ENCODE data around the gene GBP7. TPM values are rescaled to one million over a fixed set of nuclear protein-coding genes. Genes with fewer than 3 reads are reported as not detected.

Gene GBP7
- total and polyA plus RNA-seq, 10 of the 15 experiments (the other 5 are each of a cell fraction or from before 2014, with no cell fraction given), result not detected

DNA sequence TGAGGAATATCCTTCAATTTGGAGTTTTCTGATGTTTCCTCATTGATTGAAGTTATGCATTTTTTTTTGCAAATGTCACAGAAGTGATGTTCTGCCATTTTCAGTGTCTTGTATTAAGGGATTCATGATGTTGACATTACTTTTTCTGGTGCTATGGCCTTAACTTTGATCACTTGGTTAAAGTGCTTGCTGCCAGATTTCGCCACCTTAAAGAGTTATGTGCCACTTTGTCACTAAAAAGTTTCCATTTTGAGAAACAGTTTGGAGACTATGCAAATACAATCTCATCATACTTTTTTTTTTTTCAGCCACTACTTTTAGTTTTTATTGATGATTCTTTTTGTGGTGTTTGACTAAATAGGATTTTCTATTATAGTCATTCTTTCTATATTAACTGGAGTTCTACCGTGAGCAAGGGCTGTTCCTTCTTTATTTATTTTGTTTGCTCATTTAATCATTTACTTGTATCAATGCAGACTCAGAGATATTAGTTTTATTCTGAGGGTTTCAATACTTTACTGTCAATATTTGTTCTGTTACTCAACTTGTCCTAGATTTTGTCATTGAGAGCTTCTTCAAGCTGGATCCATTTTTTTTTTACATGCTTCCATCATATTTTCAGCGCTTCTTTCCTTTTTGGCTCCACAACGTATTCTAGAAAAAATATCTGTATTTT is 3.2 kb downstream of the GBP7 start:
- TF ChIP-seq FOXK2 (IDR thresholded peaks at IDR 0.05) (no peak), FOS (IDR thresholded peaks at IDR 0.05; ENCODE audit: borderline replicate concordance, extremely low read depth, insufficient read length) (no peak)
- Histone ChIP-seq H3K79me2 (ENCODE audit: control insufficient read depth, insufficient read depth, low read length) (no peaks in the 10 kb centered on the region), H3K27me3 (replicated peaks in 1 of 2; ENCODE audit: control insufficient read depth in 2 of 2, insufficient read depth in 2 of 2, low read length in 1 of 2) (no peaks in the 10 kb centered on the region), H3K9ac (ENCODE audit: control insufficient read depth, insufficient read depth, low read length) (no peak overlapping the region), H2AFZ (ENCODE audit: control insufficient read depth, low read depth, low read length) (no peak overlapping the region), H3K9me3 (replicated peaks; ENCODE audit: control insufficient read depth, insufficient read depth, low read length) (no peaks in the 10 kb centered on the region), H3K4me2 (ENCODE audit: control insufficient read depth, insufficient read depth) (no peak overlapping the region), H3K36me3 (ENCODE audit: control insufficient read depth in 2 of 2, insufficient read depth in 2 of 2, low read length in 1 of 2) (no peaks in the 10 kb centered on the region), H3K4me1 (ENCODE audit: control insufficient read depth, insufficient read depth, low read length) (no peaks in the 10 kb centered on the region), H4K20me1 (ENCODE audit: control insufficient read depth, insufficient read depth) (no peaks in the 10 kb centered on the region), H3K4me3 (no peak overlapping the region), H3K27ac (ENCODE audit: control insufficient read depth, insufficient read depth) (no peak overlapping the region)
- in situ Hi-C loops (cut with MboI), result no loop called here
- ChIA-PET RAD21 (ENCODE audit: unreplicated experiment) (no interaction called here), SMC1A (ENCODE audit: uncharacterized antibody, unreplicated experiment) (interaction anchor here (0.8 to 1.6 kb wide), 4 partner anchors 9 to 151 kb away, joined by 3 to 5 read pairs (median 4); no protein-coding TSS in a partner anchor), POLR2A (no interaction called here), CTCF (no interaction called here)
- DNase-seq (ENCODE audit: low read depth, low spot score) (no peak), FAIRE-seq (no peak), ATAC-seq (no peak)
- WGBS (ENCODE audit: insufficient coverage, insufficient replicate concordance, low lambda C conversion rate, missing lambda C conversion rate), result 88% methylated on average over 4 of the region's 4 CpGs
- intact Hi-C loops (cut with micrococcal nuclease; ENCODE audit: unreplicated experiment), result no loop called here
- BruUV-seq (replicated peaks), result no TSS peak

DNA sequence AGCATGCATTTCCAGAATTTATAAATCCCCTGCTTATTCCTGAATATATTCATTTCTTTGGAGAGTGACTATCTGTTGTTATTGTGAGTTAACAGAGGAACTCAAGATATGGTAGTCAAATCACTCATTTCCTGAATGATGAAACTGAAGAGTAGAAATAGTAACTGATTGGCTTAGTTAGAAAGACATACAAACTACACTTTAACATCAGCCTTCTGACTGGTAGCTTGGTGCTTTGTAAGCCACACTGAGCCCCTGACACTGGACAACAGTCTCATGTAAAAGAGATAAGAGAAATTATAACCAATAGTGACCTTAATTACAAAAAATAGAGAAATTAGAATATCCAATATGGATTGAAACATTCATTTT is 4.8 kb downstream of the GBP7 start:
- H3K36me3 ChIP-seq (ENCODE audit: control insufficient read depth in 2 of 2, insufficient read depth in 2 of 2, low read length in 1 of 2), result no peaks in the 10 kb centered on the region
- no peak overlapping the region for H3K4me2 ChIP-seq (ENCODE audit: control insufficient read depth, insufficient read depth)
- no peaks in the 10 kb centered on the region for H3K4me1 ChIP-seq (ENCODE audit: control insufficient read depth, insufficient read depth, low read length)
- in situ Hi-C loops (cut with MboI), result no loop called here
- no peaks in the 10 kb centered on the region for H3K9me3 ChIP-seq (replicated peaks; ENCODE audit: control insufficient read depth, insufficient read depth, low read length)
- H2AFZ ChIP-seq (ENCODE audit: control insufficient read depth, low read depth, low read length), result no peak overlapping the region
- DNase-seq (ENCODE audit: low read depth, low spot score), result no peak
- H4K20me1 ChIP-seq (ENCODE audit: control insufficient read depth, insufficient read depth), result no peaks in the 10 kb centered on the region
- H3K79me2 ChIP-seq (ENCODE audit: control insufficient read depth, insufficient read depth, low read length), result no peaks in the 10 kb centered on the region
- H3K27me3 ChIP-seq (replicated peaks in 1 of 2; ENCODE audit: control insufficient read depth in 2 of 2, insufficient read depth in 2 of 2, low read length in 1 of 2), result no peaks in the 10 kb centered on the region
- ATAC-seq, result no peak
- RAD21 ChIA-PET (ENCODE audit: unreplicated experiment), result no interaction called here
- BruUV-seq (replicated peaks), result no TSS peak
- no peak for FAIRE-seq
- H3K27ac ChIP-seq (ENCODE audit: control insufficient read depth, insufficient read depth), result no peak overlapping the region
- POLR2A ChIA-PET, result no interaction called here
- no peak for TF ChIP-seq NBN (IDR thresholded peaks at IDR 0.05)
- TF ChIP-seq TARDBP (IDR thresholded peaks at IDR 0.05; ENCODE audit: borderline replicate concordance), result no peak
- no peak for TF ChIP-seq SPI1 (IDR thresholded peaks at IDR 0.05; ENCODE audit: borderline replicate concordance, insufficient read depth, low read depth, low read length)
- no peak for TF ChIP-seq GATAD2B (conservative IDR thresholded peaks at IDR 0.05; ENCODE audit: low read depth)
- intact Hi-C loops (cut with micrococcal nuclease; ENCODE audit: unreplicated experiment), result no loop called here
- H3K4me3 ChIP-seq, result no peak overlapping the region
- CTCF ChIA-PET, result no interaction called here
- no peak overlapping the region for H3K9ac ChIP-seq (ENCODE audit: control insufficient read depth, insufficient read depth, low read length)
- SMC1A ChIA-PET (ENCODE audit: uncharacterized antibody, unreplicated experiment), result interaction anchor here (1.1 kb wide), 1 partner anchor 85 kb away, joined by 3 read pairs; no protein-coding TSS in a partner anchor

All from GM12878 (cell line).